Caki2 (cell line): ENCODE data around the gene CIB2. TPM values are rescaled to one million over a fixed set of nuclear protein-coding genes. Genes with fewer than 3 reads are reported as not detected.

Source experiments
- DNase-seq: peaks from one replicate; pipeline ENCODE4 v3.0.0-alpha.2; 2015; ENCODE audit warnings: low read depth
- in situ Hi-C: cut with HindIII; loops from 2 replicates; pipeline ENCODE4 v1.10.0; 2016; ENCODE audit warnings: low sequenced_read_pairs, low pct_unique_long_range_greater_than_20kb, mixed read lengths
- total RNA-seq: library from RNA; depleted of rRNA; stranded (reverse); fragments of >200 nt; shearing (Covaris generic); gene quantifications from 2 replicates; pipeline ENCODE4 v1.2.3, GENCODE V29; 2014; ENCODE audit warnings: low replicate concordance

The CIB2 gene
- total RNA-seq, 1 experiment from 2014 or later = 0.30 TPM

DNA sequence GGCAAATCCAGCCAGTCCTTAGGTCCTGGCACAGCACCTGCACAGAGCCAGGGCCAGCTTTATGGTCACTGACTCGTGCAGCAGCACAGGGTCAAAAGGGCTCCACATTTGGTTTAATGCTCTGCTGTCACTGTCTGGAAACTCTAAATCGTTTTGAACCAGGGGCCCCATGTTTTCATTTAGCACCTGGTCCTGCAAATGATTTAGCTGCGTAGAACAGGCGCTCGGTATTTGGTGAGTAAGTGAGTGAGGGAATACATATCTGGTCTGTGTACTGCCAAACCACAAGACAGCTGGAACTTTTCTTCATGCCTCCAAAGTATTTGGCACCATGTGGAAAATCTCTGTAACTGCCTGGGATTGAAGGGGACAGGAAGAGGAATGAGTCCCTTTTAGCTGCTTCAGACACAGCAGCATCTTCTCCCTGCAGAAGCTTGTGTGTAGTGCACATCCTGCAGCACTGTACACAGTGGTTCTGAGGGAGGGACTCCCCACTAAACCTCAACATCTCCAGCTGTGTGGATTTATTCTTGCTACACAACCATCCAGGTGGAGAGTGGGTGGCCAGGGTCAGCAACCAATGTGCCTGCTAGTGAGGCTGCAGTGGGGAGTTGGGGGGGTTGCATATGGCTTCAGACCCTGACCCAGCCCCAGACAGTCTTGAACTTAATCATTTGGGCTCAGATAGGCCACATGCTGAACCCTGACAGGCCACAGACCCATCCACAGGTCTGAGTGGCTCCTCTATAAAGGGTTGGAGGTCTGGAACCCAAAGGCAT is 37.8 kb downstream of the CIB2 start:
- DNase-seq = no peak
- in situ Hi-C loops = no loop called here

DNA sequence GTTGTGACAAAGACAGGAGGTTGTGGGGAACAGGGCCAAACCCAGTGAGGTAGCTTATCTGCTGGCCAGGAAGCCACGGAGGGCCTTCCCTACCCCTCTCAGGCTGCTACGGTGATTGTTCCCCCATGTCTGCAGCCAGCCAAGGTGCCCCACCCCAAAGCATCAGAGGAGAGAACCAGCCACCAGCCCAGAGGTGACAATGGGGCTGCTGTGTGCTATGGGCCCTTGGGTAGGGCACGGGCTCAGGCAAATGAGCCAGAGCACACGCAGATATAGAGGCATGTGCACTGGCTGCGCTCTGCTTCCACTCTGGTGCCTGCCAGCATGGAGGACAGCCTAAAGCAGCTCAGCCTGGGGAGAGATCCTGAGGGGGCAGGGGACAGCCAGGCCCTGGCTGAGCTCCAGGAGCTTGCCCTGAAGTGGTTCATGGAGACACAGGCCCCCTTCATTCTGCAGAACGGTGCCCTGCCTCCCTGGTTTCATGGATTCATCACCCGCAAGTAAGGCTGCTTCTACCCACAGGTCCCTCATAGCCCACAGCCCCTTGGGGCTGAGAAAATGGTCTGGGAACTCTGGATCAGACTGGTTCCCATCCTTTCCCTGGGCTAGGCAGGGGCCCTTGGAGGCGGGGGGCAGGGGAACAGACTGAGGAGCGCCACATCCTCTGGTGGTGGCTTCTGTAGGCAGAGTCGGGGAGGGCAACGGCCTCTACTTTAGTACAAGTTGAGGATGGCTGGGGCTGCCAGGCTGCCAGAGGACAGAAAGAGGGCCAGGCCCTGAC is 38.8 kb downstream of the CIB2 start, which contains the start of gene SH2D7:
TSS of gene SH2D7 (plus strand) at position 301 of the 781 bp plus-strand sequence. CDS start at position 325, 24 bp downstream.
- DNase-seq = no peak
- in situ Hi-C loops = no loop called here

DNA sequence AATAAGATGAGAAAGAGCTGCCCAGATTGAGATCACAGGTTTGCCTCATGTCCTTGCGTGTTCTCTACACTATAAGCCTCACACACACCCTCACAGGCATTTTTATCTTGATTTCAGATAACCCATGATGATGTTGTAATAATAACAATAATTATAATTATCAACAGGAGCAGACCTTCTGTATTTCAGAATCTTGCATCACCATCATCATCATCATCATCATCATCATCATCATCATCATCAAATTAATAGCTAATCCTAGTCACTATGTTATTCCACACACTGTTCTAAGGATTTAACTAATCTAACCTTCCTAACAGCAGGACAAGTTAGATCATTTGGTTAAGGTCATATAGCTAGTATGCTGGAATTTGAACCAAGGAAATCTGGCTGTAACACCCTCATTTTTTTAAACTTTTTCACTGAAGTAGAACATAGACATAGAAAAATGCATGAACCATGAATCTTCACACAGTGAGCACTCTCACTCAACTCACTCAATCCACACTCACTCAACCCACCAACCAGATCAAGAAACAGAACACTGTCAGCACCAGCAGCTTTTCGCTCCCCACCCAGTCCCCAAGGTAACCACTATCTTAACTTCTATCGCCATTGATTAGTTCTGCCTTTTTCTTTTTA is 40.7 kb downstream of the CIB2 start:
- in situ Hi-C loops = no loop called here
- no peak for DNase-seq

DNA sequence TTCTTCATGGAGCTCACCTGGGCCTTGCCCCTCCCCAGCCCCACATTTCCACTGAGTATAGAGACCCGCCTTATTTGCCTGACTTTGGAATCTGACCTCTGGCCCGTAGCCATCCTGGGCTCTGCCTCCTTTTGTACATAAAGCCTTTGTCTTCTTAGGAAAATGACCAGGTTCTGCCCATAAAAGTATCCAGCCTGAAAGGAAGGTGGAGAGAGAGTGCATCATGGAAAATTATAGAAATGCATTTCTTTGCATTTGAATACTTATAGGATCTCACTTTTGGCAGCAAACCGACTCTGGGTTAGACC is 42.5 kb downstream of the CIB2 start:
- no peak for DNase-seq
- in situ Hi-C loops = no loop called here

DNA sequence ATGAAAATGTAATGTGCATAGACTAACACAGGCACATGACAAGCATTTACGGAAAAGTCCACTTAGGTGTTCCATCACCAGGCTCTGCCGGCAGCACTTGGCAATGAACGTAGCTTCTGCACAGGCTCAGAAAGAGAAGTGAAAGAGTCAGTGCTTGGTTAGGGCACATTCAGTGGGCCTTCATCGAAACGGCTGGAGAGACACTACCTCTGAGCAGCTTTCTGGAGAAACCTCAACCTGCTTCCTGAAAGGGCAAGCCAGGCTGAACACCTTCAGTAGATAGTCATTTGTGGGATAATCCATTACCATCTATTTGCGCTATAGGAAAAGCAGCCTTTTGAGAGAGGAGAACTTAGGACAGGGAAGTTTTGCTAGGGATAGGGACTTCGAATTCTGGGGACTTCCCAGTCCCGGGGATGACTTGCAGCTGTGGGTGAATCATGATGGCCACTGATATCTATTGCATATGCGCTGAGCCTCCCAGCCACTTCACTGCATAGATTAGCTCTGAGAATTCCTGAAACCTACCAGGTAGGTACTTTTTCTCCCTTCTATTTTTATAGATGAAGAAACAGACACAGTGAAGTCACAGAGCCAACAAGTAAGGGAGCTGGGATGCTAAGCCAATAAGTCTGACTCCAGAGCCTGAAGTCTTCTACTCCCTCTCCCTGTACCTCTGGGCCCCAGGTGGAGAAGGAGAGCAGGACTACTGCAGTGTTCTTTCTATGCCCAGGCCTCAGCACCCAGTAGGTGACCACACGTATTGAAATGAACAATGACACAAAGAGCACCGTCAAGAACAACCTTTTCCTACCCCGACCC is 43.1 kb downstream of the CIB2 start:
- no peak for DNase-seq
- in situ Hi-C loops = no loop called here

DNA sequence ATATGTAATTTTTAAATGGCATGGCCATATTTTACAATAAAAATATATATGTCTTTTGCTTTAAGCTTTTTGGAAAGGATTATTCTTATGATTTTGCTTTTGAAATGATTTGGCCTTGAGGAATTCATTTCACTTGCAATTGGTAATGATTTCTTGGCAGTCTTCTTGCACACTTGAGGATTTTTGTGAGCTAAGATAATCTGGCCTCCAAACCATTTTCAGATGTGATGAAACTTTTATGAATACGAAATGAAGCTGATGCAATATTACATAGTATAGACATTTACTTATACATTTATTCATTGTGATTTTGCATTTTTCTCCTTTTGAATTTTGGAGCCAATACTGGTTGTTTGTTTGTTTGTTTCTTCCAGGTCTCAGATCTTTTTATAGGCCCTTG is 45.3 kb downstream of the CIB2 start:
- no peak for DNase-seq
- in situ Hi-C loops = no loop called here

DNA sequence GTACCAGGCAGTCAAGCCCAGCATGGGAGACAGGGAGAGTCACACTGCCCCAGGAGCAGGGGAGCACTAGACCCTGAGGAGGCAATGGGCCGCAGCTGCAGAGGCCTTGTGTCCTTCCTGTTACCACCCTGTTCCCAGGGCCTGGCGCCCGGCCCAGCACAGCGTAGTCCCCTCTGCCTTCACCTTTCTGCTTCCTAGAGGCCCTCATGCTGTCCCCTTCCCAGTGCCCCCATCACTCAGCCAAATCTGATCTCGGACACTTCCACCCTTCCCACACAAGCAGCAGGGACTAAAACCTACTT is 46.8 kb downstream of the CIB2 start:
- in situ Hi-C loops = no loop called here
- no peak for DNase-seq

DNA sequence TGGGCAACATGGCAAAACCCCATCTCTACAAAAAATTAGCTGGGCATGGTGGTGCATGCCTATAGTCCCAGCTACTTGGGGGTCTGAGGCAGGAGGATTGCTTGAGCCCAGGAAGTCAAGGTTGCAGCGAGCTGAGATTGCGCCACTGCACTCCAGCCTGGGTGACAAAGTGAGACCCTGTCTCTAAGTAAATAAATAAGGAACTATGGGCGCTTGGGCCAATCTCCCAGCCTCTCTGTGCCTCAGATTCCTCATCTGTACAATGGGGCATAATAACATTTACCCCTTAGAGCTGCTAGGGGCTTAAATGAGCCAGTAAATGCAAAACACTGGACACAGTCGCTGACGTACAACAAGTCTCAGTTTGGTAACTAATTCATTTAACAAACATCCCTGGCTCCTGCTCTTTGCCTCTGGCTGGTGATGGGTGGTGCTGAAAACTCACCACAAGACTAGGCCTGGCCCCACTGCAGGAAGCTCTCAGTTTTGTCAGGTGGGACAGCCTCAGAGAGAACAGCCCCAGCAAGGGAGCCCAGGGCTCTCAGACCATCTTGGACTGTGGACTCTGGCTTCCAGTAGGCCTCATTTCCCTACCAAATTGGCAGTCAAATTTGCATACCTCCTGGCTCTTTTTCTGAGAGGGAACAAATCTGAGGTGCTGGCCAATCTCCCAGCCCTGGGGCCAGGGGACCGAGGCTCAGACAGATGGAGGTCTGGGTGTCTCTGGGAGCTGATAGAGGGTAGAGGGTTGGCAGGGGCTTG is 47.4 kb downstream of the CIB2 start:
- no peak for DNase-seq

DNA sequence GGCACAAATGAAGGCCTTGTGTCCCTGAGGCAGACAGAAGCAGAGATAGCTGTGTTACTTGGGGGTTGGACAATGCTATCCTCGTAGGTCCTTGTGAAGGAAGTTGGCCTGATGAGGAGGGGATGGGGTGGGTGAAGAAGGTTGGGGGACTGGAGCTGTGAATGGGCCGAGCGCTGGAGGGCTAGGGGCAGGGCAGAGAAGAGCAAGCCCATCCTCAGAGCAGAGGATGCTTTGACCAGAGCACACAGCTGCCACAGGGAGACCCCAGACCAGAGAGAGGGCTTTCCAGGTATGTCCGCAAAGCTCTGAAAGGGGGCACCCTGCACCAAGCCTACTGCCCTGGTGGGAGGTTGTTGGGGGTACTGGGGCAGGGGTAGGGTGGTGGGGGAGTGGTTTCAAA is 48.1 kb downstream of the CIB2 start:
- no peak for DNase-seq
- in situ Hi-C loops = no loop called here

More for the DNA sequence above, 47.4 kb downstream of the CIB2 start:
- in situ Hi-C loops = no loop called here

DNA sequence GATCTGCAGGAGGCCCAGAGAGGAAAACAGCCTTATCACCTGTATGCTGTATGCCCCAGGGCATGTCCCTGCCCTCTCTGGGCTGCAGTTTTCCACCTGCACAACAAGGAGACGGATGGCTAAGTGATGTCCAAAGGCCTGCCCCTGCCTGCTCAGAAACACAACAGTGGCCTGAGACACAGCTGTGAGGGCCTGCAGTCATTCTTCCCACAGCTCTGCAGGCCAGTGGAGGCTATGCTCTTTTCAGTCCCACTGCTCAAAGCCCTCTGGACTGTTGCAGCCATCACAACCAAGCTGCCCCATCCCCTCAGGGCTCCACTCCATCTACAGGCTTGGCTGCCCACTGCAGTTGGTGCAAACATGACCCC is 48.5 kb downstream of the CIB2 start:
- in situ Hi-C loops = no loop called here
- no peak for DNase-seq

DNA sequence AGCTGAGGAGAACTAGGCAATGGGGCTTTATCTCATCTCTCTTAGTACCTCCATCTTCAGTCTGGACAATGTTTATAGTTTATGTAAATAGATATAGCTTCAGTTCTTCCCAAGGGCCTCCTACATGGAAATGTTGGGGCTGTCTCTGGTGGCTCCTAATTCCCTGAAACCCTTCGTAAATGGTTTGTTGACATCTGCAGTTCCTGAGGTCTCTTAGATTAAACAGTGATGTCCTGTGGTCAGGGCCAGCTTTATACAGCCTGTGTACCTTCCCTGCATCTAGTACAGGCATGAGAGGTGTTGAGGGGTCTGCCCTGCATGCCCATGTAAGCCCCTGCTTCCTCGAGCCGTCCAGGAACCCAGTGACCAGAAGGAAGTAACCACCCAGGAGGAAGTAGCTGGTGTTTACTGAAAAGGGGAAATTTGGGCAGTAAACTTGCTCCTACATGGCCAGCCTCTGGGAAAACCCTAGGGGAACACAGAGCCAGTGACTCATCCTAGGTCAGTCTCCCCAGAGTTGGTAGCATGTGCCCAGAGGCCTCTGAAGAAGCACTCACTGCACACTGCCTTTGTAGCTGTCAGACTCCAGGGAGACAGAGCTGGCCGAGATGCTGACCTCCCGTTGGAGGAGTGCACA is 49.0 kb downstream of the CIB2 start:
- in situ Hi-C loops = no loop called here
- no peak for DNase-seq

DNA sequence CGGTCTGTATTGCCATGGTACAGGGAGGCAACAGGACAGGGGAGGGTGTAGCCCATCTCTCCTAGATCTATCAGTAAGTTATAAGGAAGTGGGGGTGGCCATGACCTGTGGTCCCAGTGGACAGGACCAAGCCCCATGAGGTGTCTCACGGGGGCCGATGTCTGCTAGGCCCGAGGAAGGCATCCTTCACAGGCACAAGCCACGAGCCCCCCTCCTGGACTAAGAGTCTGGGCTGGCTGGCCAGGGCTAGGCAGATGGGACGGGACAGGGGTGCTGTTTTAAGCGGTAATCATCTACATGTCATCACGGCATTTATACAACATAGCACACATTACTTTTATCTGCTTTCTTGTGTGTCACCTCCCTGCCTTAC is 51.2 kb downstream of the CIB2 start:
- DNase-seq = no peak
- in situ Hi-C loops = no loop called here

DNA sequence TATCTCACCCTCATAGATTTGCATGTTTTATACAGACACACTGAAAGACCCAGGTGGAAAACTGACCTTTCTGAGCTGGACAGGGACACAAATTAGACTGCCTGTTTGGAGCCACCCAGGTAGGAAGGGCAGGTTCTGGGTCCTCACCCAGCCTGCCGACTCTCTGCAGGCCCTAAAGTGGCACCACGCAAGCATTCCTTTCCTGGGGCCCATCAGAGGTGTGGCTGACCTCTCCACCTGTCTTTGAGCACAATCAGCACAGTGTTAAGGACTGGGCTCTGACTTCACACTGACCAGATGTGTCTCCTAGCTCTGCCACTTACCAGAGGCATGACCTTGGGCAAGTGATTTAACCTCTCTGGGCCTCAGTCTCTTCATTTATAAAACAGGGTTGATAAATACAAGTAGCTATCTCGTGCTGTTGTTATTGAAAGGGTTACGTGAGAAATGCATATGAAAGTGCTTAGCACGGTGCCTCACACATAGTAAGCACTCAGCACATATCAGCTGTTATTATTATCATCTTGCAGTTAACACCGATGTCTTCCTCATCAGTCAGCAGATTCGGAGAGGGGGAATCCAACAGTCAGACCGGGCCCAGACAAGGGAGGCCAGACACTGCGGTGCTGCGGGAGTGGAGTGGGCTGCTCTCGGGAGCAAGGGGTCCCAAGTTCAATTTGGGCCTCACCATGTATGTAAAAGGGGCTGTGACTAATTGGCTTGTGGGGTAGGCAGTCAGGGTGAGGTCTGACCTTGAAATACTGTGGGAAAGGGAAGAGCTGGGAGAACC is 51.8 kb downstream of the CIB2 start:
- no peak for DNase-seq
- in situ Hi-C loops = no loop called here

DNA sequence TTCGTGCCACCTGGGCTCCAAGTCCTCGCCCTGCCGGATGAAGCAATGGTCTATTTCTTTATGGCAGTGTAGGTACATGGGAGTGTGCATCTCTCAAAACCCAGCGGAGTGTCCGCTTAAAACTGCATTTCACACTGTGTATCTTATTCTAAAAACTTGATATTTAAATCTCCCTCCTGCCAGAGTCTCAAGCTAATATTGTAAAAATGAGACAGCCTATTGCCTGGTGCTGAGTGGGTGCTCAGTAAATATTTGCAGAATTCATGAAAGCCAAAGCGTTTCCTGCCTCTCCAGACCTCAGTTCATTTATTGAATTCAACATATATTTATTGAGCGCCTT is 53.4 kb downstream of the CIB2 start:
- in situ Hi-C loops = no loop called here
- no peak for DNase-seq

DNA sequence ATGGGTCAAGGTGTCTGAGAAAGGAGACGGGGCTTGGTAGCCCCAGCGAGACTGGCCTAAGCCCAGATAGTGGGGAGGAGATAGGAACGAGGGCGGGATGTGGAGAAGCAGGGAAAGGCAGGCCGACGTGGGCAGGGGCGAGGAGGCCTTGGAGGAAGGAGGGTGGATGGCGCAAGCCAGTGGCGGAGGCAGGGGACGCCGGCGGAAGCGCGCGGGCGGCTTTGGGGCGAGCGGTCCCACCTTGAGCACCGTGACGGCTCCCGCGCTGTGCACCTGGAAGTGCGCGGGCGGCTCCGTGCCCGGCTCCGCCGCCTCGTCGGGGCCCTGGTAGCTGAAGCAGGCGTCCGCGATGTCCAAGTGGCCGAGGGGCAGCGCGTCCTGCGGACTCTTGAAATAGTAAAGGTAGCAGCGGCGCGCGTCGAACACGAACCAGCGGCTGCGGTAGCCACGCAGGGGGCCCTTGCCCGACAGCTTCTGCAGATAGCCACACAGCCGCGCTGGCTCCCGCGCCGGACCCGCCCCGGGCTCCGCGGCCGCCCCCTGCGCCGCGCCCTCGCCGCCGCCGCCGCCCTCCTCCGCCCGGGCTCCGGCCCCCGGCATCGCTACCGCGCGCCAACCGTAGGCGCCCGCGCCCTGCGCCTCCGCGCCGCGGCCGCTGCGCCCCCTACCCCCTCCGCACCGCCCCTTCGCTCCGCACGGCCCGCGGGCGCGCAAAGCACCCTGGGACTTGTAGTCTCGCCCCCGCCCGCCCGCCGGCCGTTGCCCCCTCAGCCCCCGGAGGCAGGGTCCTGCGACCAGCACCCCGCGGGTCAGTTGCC is 54.0 kb downstream of the CIB2 start, which contains the start of gene TBC1D2B:
TSS of gene TBC1D2B (minus strand) at position 659 of the 818 bp plus-strand sequence. CDS start at position 600, 59 bp downstream.
- in situ Hi-C loops = no loop called here
- DNase-seq = peak; percentile 35
